GM21528 (cell line): ENCODE measurements around the gene MITF.

Experiments
- ATAC-seq: cut with Tn5 transposase; IDR thresholded peaks from one replicate; pipeline ENCODE4 v1.9.1; 2021; ENCODE audit warnings: mild to moderate bottlenecking, moderate library complexity; ENCODE audit not compliant: unreplicated experiment, low FRiP score

The MITF gene

DNA sequence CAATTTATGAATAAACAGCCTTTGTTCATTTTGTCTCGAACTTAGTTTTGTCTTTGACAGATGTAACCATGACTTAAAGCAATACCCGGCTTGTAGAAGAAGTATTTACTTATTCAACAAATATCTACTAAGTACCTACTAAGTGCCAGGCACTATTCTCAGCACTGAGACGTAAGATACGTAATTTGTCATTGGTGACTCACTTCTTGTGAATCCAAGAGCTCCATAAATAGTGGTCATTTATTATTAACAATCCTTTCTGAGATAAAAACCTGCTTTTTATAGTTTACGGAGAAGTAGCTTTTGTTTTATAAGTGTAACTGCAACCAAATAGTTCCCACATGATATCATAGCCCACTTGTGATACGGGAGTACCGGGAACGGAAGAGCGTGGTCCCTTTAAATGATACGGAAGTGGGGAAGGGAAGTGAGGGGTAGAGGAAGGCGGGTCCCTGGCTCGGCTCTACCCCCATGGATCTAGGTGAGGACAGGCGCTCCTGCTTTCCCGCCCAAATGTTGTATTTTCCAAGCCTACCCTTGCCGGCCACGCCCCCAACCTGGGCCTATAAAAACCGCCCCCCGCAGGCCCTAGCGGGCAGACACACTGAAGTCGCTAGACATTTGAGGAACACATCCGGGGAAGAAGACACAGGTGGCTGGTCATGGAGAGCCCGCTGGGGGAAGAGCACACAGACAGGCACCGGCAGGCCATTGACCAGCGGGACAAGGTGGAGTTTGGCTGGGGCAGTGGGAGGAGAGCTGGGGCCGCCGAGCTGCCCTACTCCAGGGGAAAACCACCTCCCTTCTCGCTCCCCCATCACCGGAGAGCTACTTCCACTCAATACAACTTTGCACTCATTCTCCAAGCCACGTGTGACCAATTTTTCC is 260.1 kb downstream of the MITF start, which contains the start of gene SAMMSON:
Gene SAMMSON, plus strand, starts transcription at position 594 of the 888 bp plus-strand sequence.
- no peak for ATAC-seq

DNA sequence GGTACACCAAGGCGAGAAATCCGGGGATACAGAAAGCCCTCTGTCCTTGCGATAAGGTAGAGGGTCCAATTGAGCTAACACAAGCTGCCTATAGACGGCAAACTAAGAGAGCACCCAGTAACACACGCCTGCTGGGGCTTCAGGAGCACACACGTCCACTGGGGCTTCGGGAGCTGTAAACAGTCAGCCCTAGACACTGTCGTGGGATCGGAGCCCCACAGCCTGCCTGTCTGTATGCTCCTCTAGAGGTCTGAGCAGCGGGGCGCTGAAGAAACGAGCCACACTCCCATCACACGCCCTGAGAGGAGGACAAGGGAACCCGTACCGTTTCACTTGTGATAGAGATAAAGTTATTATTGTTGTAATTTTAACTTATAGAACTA is 260.8 kb downstream of the MITF start:
- ATAC-seq = no peak

DNA sequence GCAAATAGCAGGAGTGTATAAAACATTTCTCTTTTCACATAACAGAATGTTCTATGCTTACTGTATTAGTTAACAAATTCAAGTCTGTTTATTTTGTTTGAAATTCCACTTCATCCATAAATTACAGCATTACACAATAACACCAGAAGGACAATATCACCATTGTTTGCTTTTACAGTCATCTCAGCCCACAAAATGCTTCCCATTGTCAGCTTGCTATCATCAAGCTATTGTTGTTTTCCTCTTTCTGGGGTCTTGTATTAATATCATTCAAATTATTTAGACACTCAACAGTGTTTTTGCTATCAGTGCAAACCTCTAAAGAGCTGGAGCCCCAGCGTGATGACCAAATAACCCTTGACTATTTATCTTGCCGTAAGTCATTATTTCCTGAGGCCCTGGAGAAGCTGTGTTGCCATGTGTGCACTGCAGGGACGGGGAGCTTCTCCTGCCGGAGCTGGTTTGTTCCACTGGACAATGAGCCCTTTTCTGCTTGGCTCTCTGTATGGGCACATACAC is 261.4 kb downstream of the MITF start:
- no peak for ATAC-seq

DNA sequence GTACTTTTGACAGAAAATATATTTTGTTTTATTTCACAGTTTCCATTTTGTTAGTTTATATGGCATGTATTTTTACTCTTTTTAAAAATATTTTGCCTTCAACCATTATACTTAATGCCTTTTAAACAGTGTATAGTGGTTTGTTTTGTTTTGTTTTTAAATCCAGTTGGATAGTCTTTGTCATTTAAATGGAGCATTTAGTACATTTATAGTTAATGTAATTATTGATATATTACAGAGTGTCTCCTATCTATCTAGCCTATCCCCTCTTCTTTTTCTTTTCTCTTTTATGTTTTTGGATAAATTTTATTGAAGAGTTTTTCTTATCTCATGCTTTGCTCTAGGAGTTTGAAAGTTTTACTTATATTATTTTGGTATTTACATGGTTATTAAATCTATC is 263.9 kb downstream of the MITF start:
- ATAC-seq = no peak

DNA sequence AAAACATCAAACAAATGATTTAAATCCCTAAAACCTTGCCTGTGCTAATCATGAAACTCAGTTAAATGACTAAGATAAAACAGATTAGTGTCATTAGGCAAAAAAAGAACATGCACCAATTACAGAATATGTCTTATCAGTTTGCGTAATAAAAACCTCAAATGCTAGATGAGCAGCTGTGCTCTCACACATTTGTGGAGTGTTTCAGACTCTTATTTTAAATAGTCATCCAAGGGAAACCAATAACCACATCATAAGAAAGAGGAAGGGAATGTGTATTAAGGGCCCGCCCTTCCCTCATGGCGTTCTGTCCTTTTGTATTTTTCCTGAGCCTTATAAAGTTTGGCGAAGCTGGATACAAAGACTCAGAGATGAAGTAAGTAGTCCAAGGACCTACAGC is 266.8 kb downstream of the MITF start:
- no peak for ATAC-seq

DNA sequence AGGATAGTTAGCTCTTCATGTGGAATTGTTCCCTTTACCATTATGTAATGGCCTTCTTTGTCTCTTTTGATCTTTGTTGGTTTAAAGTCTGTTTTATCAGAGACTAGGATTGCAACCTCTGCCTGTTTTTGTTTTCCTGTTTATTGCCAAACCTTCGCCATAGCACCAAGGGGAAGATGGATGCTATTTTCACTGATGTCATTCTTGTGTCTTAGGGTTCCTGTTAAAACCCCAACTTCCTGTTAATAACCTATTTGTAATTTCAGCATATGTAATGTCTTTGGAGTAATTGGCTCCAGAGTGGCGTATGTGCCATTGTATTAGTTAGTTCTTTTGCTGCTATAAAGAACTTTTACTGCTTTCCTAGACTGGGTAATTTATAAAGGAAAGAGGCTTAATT is 271.1 kb downstream of the MITF start:
- ATAC-seq = no peak

DNA sequence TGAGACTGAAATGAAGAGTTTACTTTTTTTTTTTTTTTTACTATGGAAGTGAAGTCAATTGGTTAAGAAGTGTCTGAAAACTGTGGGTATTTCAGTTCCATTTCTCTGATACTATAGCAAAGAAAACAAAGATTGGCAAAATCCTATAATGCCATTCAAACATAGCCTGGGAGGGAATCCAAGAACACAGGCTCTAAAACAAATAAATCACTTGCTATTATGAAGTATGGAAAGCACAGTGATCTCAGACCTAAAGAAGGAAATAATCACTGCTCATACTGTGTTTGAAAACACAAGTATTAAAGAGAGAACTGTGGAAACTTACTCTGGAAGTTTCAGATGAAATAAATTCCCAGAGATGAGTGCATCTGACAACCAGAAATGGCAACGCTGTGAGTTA is 272.3 kb downstream of the MITF start:
- ATAC-seq = no peak
